Upper lobe of left lung (tissue), 6 donors: ENCODE results near the gene MYO18B. TPM values are rescaled to one million over a fixed set of nuclear protein-coding genes. Genes with fewer than 3 reads are reported as not detected.

Experiments used
- ATAC-seq, 2 donors: fragments of 200-7000 bp; cut with Tn5 transposase; one replicate each; pipeline ENCODE4 v1.9.1; 2022; ENCODE audit warnings: mild to moderate bottlenecking in 2 of 2, moderate library complexity in 2 of 2; ENCODE audit not compliant: low FRiP score in 2 of 2
- DNase-seq, 2 donors: peaks; one replicate each; pipeline ENCODE4 v3.0.0-alpha.2; 2019 to 2020
- H3K27ac ChIP-seq, 4 donors: fragments of 200-600 bp; sonication (generic); one replicate each; pipeline ENCODE4 v1.5.1; 2016 to 2019
- H3K27me3 ChIP-seq, 4 donors: fragments of 200-600 bp; sonication (generic); one replicate each; pipeline ENCODE4 v1.5.1; 2017 to 2019
- H3K36me3 ChIP-seq, 4 donors: fragments of 200-600 bp; sonication (generic); one replicate each; pipeline ENCODE4 v1.5.1; 2016 to 2019
- H3K4me1 ChIP-seq, 4 donors: fragments of 200-600 bp; sonication (generic); one replicate each; pipeline ENCODE4 v1.5.1; 2018 to 2019
- H3K4me3 ChIP-seq, 4 donors: fragments of 200-600 bp; sonication (generic); one replicate each; pipeline ENCODE4 v1.5.1; 2017 to 2019; ENCODE audit warnings: mild to moderate bottlenecking in 2 of 4, moderate library complexity in 1 of 4
- H3K9me3 ChIP-seq, 4 donors: fragments of 200-600 bp; sonication (generic); one replicate each; pipeline ENCODE4 v1.5.1; 2018 to 2019
- EP300 ChIP-seq, 4 donors: sonication (generic); formaldehyde crosslinking; IDR thresholded peaks; one replicate each; pipeline ENCODE4 v1.5.1; 2017; ENCODE audit warnings: antibody characterized with exemption in 4 of 4, control low read depth in 2 of 4
- POLR2A ChIP-seq, 4 donors: fragments of 450-650 bp; IDR thresholded peaks; one replicate each; pipeline ENCODE4 v1.5.1; 2016 to 2017; ENCODE audit warnings: antibody characterized with exemption in 4 of 4, mild to moderate bottlenecking in 2 of 4
- POLR2AphosphoS5 ChIP-seq, 2 donors: sonication (generic); formaldehyde crosslinking; IDR thresholded peaks; one replicate each; pipeline ENCODE4 v1.5.1; 2017; ENCODE audit warnings: antibody characterized with exemption in 2 of 2
- WGBS, 2 donors: methylation state at CpG; one replicate each; pipeline ENCODE4 v1.1.5; 2017 to 2018; 5-methylcytosine and 5-hydroxymethylcytosine counted together
- total RNA-seq, 6 donors: library from RNA; depleted of rRNA in 4 of 6; stranded (reverse); fragments of >200 nt in 4 of 6; gene quantifications; one replicate each; pipeline versions ENCODE4 v1.1.0 to v1.2.1, GENCODE V29; 2016 to 2021
- TF ChIP-seq, protein P1 (sequence below), 6 experiments: fragments of 450-650 bp in 4 of 6; fragments of 200-600 bp in 2 of 6; sonication (generic) in 2 of 6; IDR thresholded peaks; one replicate each; pipeline ENCODE4 v1.5.1; 2016 to 2019; ENCODE audit warnings: antibody characterized with exemption in 6 of 6
- donor health status: DM: no; HTN: no; CAD: no; lungs with moderate emphysema.
- donor health status: DM: no; HTN: yes; CAD: no; lungs with severe emphysema.

The MYO18B gene
- total RNA-seq, 6 donors from 2014 or later = 0.09 to 1.3 (median 0.17) TPM; not detected in 3

DNA sequence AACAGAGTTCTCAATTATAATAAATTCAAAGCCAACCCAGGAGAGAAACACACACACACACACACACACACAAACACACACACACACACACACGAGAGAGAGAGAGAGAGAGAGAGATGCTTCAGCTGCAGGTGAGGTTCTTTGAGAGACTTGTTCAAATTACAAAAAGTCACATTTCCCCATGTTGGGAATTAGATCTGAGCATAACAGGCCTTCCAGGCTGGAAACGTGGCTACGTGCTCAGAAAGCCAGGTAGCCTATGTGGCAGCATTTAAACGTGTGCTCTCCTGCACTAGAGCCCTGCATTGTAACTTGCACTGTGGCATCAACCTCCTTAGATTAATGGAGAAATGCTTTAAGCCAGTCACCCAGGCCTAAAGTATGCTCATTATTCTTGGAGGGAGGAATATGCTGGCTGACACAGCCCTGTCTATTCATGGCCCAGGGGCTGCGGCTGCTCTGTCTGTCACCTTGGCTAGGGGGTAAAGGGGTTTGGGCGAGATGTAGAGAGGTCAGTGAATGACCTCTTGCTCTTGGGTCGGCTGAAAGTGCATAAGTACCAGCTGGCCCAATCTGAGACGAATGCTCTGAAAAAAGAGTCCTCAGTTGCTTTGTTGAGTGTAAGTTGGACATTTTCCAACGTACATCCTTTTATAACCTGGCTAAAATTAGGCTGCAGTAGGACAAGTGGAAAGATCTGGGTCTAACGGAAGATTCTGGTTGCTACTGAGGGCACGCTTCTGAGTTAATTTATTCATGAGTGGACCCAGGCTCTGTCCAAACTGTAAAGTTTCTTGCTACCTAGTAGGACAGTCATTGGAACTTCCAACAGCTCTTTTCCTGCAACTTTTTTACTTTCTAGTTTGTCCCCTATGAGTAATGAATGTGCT is 256.1 kb downstream of the MYO18B start:
- no peak for TF ChIP-seq POLR2AphosphoS5 (IDR thresholded peaks at IDR 0.05)
- Histone ChIP-seq H3K9me3 (no peaks in the 10 kb centered on the region), H3K27me3 (no peaks in the 10 kb centered on the region), H3K4me1 (no peaks in the 10 kb centered on the region), H3K27ac (no peak overlapping the region), H3K36me3 (no peaks in the 10 kb centered on the region), H3K4me3 (no peak overlapping the region)
- DNase-seq = no peak
- ATAC-seq = no peak
- 51 to 63% methylated on average over 7 to 11 of the region's 11 CpGs for WGBS, 2 donors

DNA sequence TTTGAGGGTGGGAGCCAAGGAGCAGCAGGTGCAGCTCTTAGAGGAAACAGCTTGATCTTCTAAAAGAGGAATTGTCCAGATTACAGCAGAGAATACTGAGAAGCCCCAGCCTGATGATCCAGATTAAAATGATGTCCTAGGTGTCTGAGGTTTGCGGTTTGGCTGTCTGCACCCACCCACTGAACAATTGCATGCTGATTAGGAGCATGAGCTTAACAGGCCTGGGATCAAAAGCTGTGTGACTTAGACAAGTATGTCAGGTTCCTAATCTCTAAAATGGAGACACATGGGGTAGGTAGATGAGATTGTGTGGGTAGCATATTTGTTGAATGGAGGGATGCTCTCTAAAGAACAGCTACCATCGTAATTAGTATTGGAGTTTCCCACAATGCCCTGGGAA is 260.5 kb downstream of the MYO18B start:
- 48 to 75% methylated on average over 2 of the region's 2 CpGs for WGBS, 2 donors
- Histone ChIP-seq H3K4me1 (no peaks in the 10 kb centered on the region), H3K9me3 (peaks cover 0 to 8% (median 3%) of the 10 kb centered on the region in 4 donors), H3K36me3 (no peaks in the 10 kb centered on the region), H3K27me3 (no peaks in the 10 kb centered on the region), H3K4me3 (no peak overlapping the region), H3K27ac (no peak overlapping the region)
- TF ChIP-seq POLR2AphosphoS5 (IDR thresholded peaks at IDR 0.05) = no peak
- TF ChIP-seq, protein P1, sequence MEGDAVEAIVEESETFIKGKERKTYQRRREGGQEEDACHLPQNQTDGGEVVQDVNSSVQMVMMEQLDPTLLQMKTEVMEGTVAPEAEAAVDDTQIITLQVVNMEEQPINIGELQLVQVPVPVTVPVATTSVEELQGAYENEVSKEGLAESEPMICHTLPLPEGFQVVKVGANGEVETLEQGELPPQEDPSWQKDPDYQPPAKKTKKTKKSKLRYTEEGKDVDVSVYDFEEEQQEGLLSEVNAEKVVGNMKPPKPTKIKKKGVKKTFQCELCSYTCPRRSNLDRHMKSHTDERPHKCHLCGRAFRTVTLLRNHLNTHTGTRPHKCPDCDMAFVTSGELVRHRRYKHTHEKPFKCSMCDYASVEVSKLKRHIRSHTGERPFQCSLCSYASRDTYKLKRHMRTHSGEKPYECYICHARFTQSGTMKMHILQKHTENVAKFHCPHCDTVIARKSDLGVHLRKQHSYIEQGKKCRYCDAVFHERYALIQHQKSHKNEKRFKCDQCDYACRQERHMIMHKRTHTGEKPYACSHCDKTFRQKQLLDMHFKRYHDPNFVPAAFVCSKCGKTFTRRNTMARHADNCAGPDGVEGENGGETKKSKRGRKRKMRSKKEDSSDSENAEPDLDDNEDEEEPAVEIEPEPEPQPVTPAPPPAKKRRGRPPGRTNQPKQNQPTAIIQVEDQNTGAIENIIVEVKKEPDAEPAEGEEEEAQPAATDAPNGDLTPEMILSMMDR (IDR thresholded peaks at IDR 0.05) = no peak
- TF ChIP-seq POLR2A (IDR thresholded peaks at IDR 0.05) = no peak
- DNase-seq = no peak
- ATAC-seq = no peak

DNA sequence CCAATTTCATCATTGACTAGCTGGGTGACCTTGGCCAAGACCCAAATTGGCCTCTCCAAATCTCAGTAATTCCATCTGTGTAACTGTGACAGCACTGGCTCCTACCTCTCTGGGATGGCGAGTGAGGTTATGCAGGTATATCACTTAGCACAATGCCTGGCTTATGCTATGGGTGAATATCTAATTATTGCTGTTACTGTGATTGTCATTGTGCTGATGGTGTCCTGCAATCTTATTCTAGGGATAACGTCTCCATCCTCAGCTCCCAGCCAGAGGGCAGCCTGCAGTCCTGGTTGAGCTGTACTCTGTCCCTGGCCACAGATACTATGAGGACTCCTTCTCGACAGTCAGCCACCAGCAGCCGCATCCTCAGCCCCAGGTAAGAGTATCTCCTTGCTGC is 262.5 kb downstream of the MYO18B start:
- Histone ChIP-seq H3K9me3 (peaks cover 0 to 8% (median 3%) of the 10 kb centered on the region in 4 donors), H3K36me3 (no peaks in the 10 kb centered on the region), H3K4me1 (no peaks in the 10 kb centered on the region), H3K4me3 (no peak overlapping the region), H3K27me3 (no peaks in the 10 kb centered on the region), H3K27ac (no peak overlapping the region)
- no peak for DNase-seq
- ATAC-seq = no peak
- TF ChIP-seq, protein P1 (IDR thresholded peaks at IDR 0.05) = no peak
- TF ChIP-seq EP300 (IDR thresholded peaks at IDR 0.05) = no peak
- no peak for TF ChIP-seq POLR2A (IDR thresholded peaks at IDR 0.05)
- TF ChIP-seq POLR2AphosphoS5 (IDR thresholded peaks at IDR 0.05) = no peak
- WGBS, 2 donors = 71% methylated on average over 4 of the region's 4 CpGs

DNA sequence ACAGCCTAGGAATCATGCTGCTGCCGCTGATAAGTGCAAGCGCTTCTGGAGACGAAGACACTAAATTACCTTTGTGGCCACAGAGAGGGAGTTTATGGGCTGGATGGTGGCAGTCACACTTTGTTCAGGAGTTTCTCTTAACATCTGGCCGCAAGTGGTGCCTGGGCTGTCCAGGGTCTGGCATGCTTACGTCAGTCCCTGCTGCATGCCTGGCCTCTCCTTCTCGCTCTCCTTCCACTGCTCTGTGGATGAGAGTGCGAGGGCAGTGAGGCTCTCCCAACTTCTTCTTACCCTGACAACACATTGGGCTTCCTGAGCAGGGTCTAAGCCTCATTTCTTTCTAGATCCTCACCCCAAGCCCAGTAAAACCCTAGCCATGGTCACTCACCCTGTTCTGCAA is 266.6 kb downstream of the MYO18B start:
- WGBS, 2 donors = 62 to 71% methylated on average over 7 of the region's 7 CpGs
- Histone ChIP-seq H3K4me1 (no peaks in the 10 kb centered on the region), H3K27me3 (no peaks in the 10 kb centered on the region), H3K27ac (no peak overlapping the region), H3K9me3 (peaks cover 0 to 8% (median 3%) of the 10 kb centered on the region in 4 donors), H3K4me3 (no peak overlapping the region), H3K36me3 (no peaks in the 10 kb centered on the region)
- no peak for DNase-seq
- ATAC-seq = no peak
- TF ChIP-seq EP300 (IDR thresholded peaks at IDR 0.05) (no peak), POLR2A (IDR thresholded peaks at IDR 0.05) (no peak), POLR2AphosphoS5 (IDR thresholded peaks at IDR 0.05) (no peak)
- TF ChIP-seq, protein P1 (IDR thresholded peaks at IDR 0.05) = no peak

DNA sequence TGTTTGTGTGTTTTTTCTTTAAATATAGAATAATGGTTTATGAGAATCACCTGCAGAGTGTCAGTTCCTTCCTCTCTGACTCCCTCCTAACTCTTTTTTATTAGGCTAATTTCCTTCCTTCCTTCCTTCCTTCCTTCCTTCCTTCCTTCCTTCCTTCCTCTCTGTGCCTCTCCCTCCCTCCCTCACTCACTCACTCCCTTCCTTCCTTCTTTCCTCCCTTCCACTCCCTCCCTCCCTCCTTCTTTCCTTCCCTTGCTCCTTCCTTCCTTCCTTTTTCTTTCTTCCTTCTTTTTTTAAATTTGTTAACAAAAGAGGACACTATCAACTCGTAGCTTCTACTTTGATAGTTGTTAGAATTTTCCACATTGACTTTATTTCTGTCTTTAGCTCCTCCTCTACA is 274.9 kb downstream of the MYO18B start:
- no peaks in the 10 kb centered on the region for H3K9me3 ChIP-seq
- no peak overlapping the region for H3K4me3 ChIP-seq
- DNase-seq (no peak), ATAC-seq (no peak)
- H3K4me1 ChIP-seq = no peaks in the 10 kb centered on the region
- 22 to 44% methylated on average over 1 of the region's 1 CpG for WGBS, 2 donors
- no peak overlapping the region for H3K27ac ChIP-seq
- no peaks in the 10 kb centered on the region for H3K27me3 ChIP-seq
- H3K36me3 ChIP-seq = no peaks in the 10 kb centered on the region
- TF ChIP-seq POLR2A (IDR thresholded peaks at IDR 0.05) = no peak
- TF ChIP-seq POLR2AphosphoS5 (IDR thresholded peaks at IDR 0.05) = no peak
- TF ChIP-seq, protein P1 (IDR thresholded peaks at IDR 0.05) = no peak
- no peak for TF ChIP-seq EP300 (IDR thresholded peaks at IDR 0.05)
